Measurements from ENCODE around the gene WDR36. TPM values are rescaled to one million over a fixed set of nuclear protein-coding genes. Genes with fewer than 3 reads are reported as not detected.

WDR36 gene
- total and polyA plus RNA-seq, 2 of the 4 experiments (the other 2 are of a cell fraction), result 11.9 to 87.8 TPM

GRCh38 chr5:111071413-111071812 lies 20.7 kb upstream of the WDR36 start, which contains the start of gene TSLP:
Gene TSLP, plus strand, starts transcription at chr5:111071713. Its CDS starts 178 bp downstream, at chr5:111071891.
- intact Hi-C loops (cut with micrococcal nuclease) (loop anchor here (5.0 kb wide), 2 partner anchors 154 to 169 kb away; no protein-coding TSS in a partner anchor), in situ Hi-C loops (cut with MboI; ENCODE audit: low sequenced_read_pairs) (no loop called here), dilution Hi-C loops (cut with HindIII; ENCODE audit: low sequenced_read_pairs, unreplicated experiment) (no loop called here)
- WGBS, 2 experiments (ENCODE audit: extremely low coverage in 2 of 2, insufficient read length in 1 of 2), result no CpG with 5 or more reads among the region's 4 CpGs
- H3K4me1 ChIP-seq (ENCODE audit: control insufficient read depth, insufficient read depth, low read length), result peaks cover 12% of the 10 kb centered on the region
- H2BK15ac ChIP-seq (ENCODE audit: low read depth, low read length), result peak within 1 kb of the TSS; percentile 26; the same call in 2 of the 3 replicates
- peak within 1 kb of the TSS; percentile 84 for H2AFZ ChIP-seq (replicated peaks; ENCODE audit: low read length, poor library complexity)
- H3K9me1 ChIP-seq (ENCODE audit: insufficient read depth, low read length), result peaks cover 5% of the 10 kb centered on the region; the same call in 1 of the 2 replicates
- BruUV-seq (replicated peaks), result no TSS peak
- no peak within 1 kb of the TSS for H4K5ac ChIP-seq (ENCODE audit: low read depth, low read length)
- H2AK5ac ChIP-seq (ENCODE audit: low read depth, low read length), result peak within 1 kb of the TSS; percentile 25; the same call in 1 of the 2 replicates
- H3K4ac ChIP-seq (ENCODE audit: low read depth, low read length), result 0 out of 2 replicates have a peak within 1 kb of the TSS, but pooled peaks have one; percentile 76
- TF ChIP-seq NFE2L2 (IDR thresholded peaks at IDR 0.05; ENCODE audit: low read depth, low read length) (no peak), CEBPB (IDR thresholded peaks at IDR 0.05; ENCODE audit: low read depth, low read length) (no peak), MAFK (IDR thresholded peaks at IDR 0.05; ENCODE audit: low read depth, low read length) (no peak), POLR2A (IDR thresholded peaks at IDR 0.05; ENCODE audit: low read depth, low read length) (no peak), MXI1 (IDR thresholded peaks at IDR 0.05; ENCODE audit: borderline replicate concordance, low read depth, low read length) (no peak), RAD21 (IDR thresholded peaks at IDR 0.05; ENCODE audit: low read length) (no peak), BHLHE40 (IDR thresholded peaks at IDR 0.05; ENCODE audit: low read depth, low read length) (no peak), RFX5 (IDR thresholded peaks at IDR 0.05; ENCODE audit: low read depth, low read length) (no peak), RCOR1 (IDR thresholded peaks at IDR 0.05; ENCODE audit: insufficient replicate concordance, low read length) (no peak), FOS (IDR thresholded peaks at IDR 0.05; ENCODE audit: low read depth, low read length) (no peak), CHD1 (IDR thresholded peaks at IDR 0.05; ENCODE audit: low read depth, low read length) (no peak), MAZ (IDR thresholded peaks at IDR 0.05; ENCODE audit: borderline replicate concordance, low read depth, low read length) (no peak), SMC3 (IDR thresholded peaks at IDR 0.05; ENCODE audit: low read depth, low read length) (no peak)
- TF ChIP-seq, protein P1, sequence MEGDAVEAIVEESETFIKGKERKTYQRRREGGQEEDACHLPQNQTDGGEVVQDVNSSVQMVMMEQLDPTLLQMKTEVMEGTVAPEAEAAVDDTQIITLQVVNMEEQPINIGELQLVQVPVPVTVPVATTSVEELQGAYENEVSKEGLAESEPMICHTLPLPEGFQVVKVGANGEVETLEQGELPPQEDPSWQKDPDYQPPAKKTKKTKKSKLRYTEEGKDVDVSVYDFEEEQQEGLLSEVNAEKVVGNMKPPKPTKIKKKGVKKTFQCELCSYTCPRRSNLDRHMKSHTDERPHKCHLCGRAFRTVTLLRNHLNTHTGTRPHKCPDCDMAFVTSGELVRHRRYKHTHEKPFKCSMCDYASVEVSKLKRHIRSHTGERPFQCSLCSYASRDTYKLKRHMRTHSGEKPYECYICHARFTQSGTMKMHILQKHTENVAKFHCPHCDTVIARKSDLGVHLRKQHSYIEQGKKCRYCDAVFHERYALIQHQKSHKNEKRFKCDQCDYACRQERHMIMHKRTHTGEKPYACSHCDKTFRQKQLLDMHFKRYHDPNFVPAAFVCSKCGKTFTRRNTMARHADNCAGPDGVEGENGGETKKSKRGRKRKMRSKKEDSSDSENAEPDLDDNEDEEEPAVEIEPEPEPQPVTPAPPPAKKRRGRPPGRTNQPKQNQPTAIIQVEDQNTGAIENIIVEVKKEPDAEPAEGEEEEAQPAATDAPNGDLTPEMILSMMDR (conservative IDR thresholded peaks at IDR 0.05; ENCODE audit: low read depth, low read length), result no peak
- DNase-seq (no peak), ATAC-seq (ENCODE audit: low read depth) (no peak)
- H4K8ac ChIP-seq (ENCODE audit: low read depth in 2 of 2, low read length in 2 of 2), result peak within 1 kb of the TSS in 1 of 2 experiments; percentile 6; a peak in 1 of 4 replicates
- H3K79me1 ChIP-seq (ENCODE audit: low read depth in 1 of 2, low read length in 2 of 2), result peaks cover 4% of the 10 kb centered on the region in 2 experiments; a peak in 1 of 4 replicates
- no peak within 1 kb of the TSS for H3K4me3 ChIP-seq (ENCODE audit: insufficient read depth, low read depth, low read length)
- peak within 1 kb of the TSS; percentile 4 for H2AK9ac ChIP-seq (replicated peaks; ENCODE audit: low read depth, low read length, poor library complexity)
- no peaks in the 10 kb centered on the region for H3K9me3 ChIP-seq (ENCODE audit: control insufficient read depth, insufficient read depth, low read length)
- no peaks in the 10 kb centered on the region for H4K20me1 ChIP-seq (ENCODE audit: insufficient read depth, low read length)
- H3K27me3 ChIP-seq (ENCODE audit: control insufficient read depth, insufficient read depth, low read length), result no peaks in the 10 kb centered on the region
- 0 out of 2 replicates have a peak within 1 kb of the TSS, but pooled peaks have one; percentile 47 for H3K18ac ChIP-seq (ENCODE audit: low read depth, low read length)
- H2BK5ac ChIP-seq (ENCODE audit: low read depth, low read length, poor library complexity, severe bottlenecking), result no peak within 1 kb of the TSS
- H2BK120ac ChIP-seq (ENCODE audit: low read depth, low read length), result peak within 1 kb of the TSS; percentile 81
- peak within 1 kb of the TSS; percentile 61; the same call in 1 of the 2 replicates for H3K23ac ChIP-seq (ENCODE audit: low read depth, low read length)
- H4K91ac ChIP-seq (ENCODE audit: insufficient read depth, low read depth, low read length), result 0 out of 2 replicates have a peak within 1 kb of the TSS, but pooled peaks have one; percentile 19
- H3K14ac ChIP-seq (replicated peaks; ENCODE audit: low read depth, low read length), result 0 out of 2 replicates have a peak within 1 kb of the TSS, but pooled peaks have one; percentile 29
- no peaks in the 10 kb centered on the region for H3K36me3 ChIP-seq (ENCODE audit: control insufficient read depth, insufficient read depth, low read length)
- ChIA-PET CTCF (no interaction called here), POLR2A (ENCODE audit: unreplicated experiment) (interaction anchor here (0.6 kb wide), 1 partner anchor 554 kb away, joined by 3 read pairs; no protein-coding TSS in a partner anchor)
- peak within 1 kb of the TSS; percentile 46 for H2BK20ac ChIP-seq (ENCODE audit: low read depth, low read length)
- H3K4me2 ChIP-seq (ENCODE audit: low read depth, low read length), result no peak within 1 kb of the TSS
- H3K56ac ChIP-seq (ENCODE audit: extremely low read depth, insufficient read depth, low read length), result no peak within 1 kb of the TSS
- H3K27ac ChIP-seq (ENCODE audit: insufficient read depth, low read length), result no peak within 1 kb of the TSS
- H3K9ac ChIP-seq (ENCODE audit: low read depth, low read length), result no peak within 1 kb of the TSS

Measured in IMR-90 (cell line).